MCF 10A (cell line): ENCODE data around the gene HNRNPU. TPM values are rescaled to one million over a fixed set of nuclear protein-coding genes. Genes with fewer than 3 reads are reported as not detected.

ENCODE experiments used
- BruUV-seq: library from RNA; stranded (reverse); fragments of 400-500 nt; replicated peaks from 2 replicates; lab custom pipeline; 2021; lab: Mats Ljungman, UMichigan
- CTCF ChIA-PET: fragments of 300-600 bp; sonication (Branson Sonifier 250); formaldehyde crosslinking; extraction: SDS; loops from one replicate; lab custom pipeline; 2021; ENCODE audit warnings: antibody characterized with exemption, inconsistent platforms; lab: Yijun Ruan, JAX
- POLR2A ChIA-PET: fragments of 300-600, 350-650 bp; sonication (Branson Sonifier 250); formaldehyde crosslinking; extraction: SDS; loops from one replicate; lab custom pipeline; 2020; ENCODE audit warnings: antibody characterized with exemption, inconsistent platforms; lab: Yijun Ruan, JAX
- DNase-seq: peaks from one replicate; pipeline ENCODE4 v3.0.0-alpha.2; 2018; ENCODE audit not compliant: unreplicated experiment
- H3K27ac Mint-ChIP-seq: one replicate; pipeline ENCODE4 v1.8.0; 2022; ENCODE audit warnings: mild to moderate bottlenecking, low read depth, mixed read lengths; ENCODE audit not compliant: unreplicated experiment
- H3K27me3 Mint-ChIP-seq: one replicate; pipeline ENCODE4 v1.8.0; 2022; ENCODE audit warnings: mixed read lengths; ENCODE audit not compliant: insufficient read depth, unreplicated experiment
- H3K36me3 Mint-ChIP-seq: one replicate; pipeline ENCODE4 v1.8.0; 2022; ENCODE audit warnings: mild to moderate bottlenecking, moderate library complexity, mixed read lengths; ENCODE audit not compliant: insufficient read depth, unreplicated experiment
- H3K4me1 Mint-ChIP-seq: one replicate; pipeline ENCODE4 v1.8.0; 2022; ENCODE audit warnings: mixed read lengths; ENCODE audit not compliant: insufficient read depth, unreplicated experiment
- H3K4me3 Mint-ChIP-seq: one replicate; pipeline ENCODE4 v1.8.0; 2022; ENCODE audit warnings: mild to moderate bottlenecking, moderate library complexity, mixed read lengths; ENCODE audit not compliant: unreplicated experiment
- H3K9me3 Mint-ChIP-seq: one replicate; pipeline ENCODE4 v1.8.0; 2022; ENCODE audit warnings: mixed read lengths; ENCODE audit not compliant: unreplicated experiment
- CTCF ChIP-seq: fragments of 200-600 bp; IDR thresholded peaks from one replicate; pipeline ENCODE4 v1.8.0; 2022; ENCODE audit warnings: antibody characterized with exemption, mild to moderate bottlenecking; ENCODE audit not compliant: unreplicated experiment
- intact Hi-C: fragments of 100-400 bp; cut with micrococcal nuclease; formaldehyde crosslinking; loops from 2 replicates; pipeline ENCODE4 v1.14.1; 2022
- total RNA-seq: library from RNA; stranded (reverse); gene quantifications from 2 replicates; pipeline ENCODE4 v1.2.3, GENCODE V29; 2022

The HNRNPU gene
- total RNA-seq, 1 experiment from 2014 or later = 572 TPM

DNA sequence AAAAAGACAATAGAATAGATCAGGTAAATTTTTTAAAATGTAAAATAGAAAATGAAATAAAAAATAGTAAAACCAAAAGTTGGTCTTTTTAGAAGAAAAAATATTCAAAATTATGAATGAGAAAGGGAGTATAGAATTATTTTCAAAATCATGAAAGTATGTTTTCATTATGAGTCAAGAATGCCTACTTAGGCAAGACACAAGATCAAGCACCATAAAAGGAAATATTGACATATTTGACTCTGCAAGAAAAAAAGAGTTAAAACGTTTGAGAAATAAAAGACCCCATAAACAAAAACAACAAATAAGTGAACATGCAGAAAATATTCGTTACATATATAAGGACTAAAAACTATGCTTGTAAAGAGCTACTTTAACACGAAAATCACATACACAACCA, 33.7 kb downstream of the HNRNPU start:
- Mint-ChIP-seq H3K4me3 (no peak overlapping the region), H3K36me3 (peaks cover 38% of the 10 kb centered on the region), H3K27me3 (no peaks in the 10 kb centered on the region), H3K9me3 (no peaks in the 10 kb centered on the region), H3K4me1 (peaks cover 17% of the 10 kb centered on the region), H3K27ac (peak overlapping the region; percentile 78)
- TF ChIP-seq CTCF = no peak
- ChIA-PET CTCF (interaction anchor here (0.6 to 2.9 kb wide), 5 partner anchors 29 to 211 kb away, joined by 3 to 19 read pairs (median 5); no protein-coding TSS in a partner anchor), POLR2A (interaction anchor here (0.6 to 4.7 kb wide), 10 partner anchors 8 to 461 kb away, joined by 3 to 45 read pairs (median 4); partner anchors contain the start of genes DESI2 and HNRNPU)
- intact Hi-C loops = loop anchor here (10.0 kb wide), 1 partner anchor 376 kb away; the partner anchor contains the start of gene ADSS2
- no TSS peak for BruUV-seq
- DNase-seq = no peak

- CTCF ChIA-PET = interaction anchor here (0.5 to 1.5 kb wide), 4 partner anchors 29 to 1709 kb away, joined by 3 to 10 read pairs (median 4); no protein-coding TSS in a partner anchor
- BruUV-seq = no TSS peak
- intact Hi-C loops = no loop called here
These were observed 37.6 kb downstream of the HNRNPU start for GRCh38 chr1:244826712-244827111.

GRCh38 chr1:244822878-244823277, 41.5 kb downstream of the HNRNPU start:
- no peak for TF ChIP-seq CTCF
- POLR2A ChIA-PET = no interaction called here
- no peak overlapping the region for H3K4me3 Mint-ChIP-seq
- intact Hi-C loops = no loop called here
- no peaks in the 10 kb centered on the region for H3K9me3 Mint-ChIP-seq
- H3K27ac Mint-ChIP-seq = no peak overlapping the region
- H3K36me3 Mint-ChIP-seq = peaks cover 4% of the 10 kb centered on the region
- DNase-seq = no peak
- H3K27me3 Mint-ChIP-seq = no peaks in the 10 kb centered on the region
- H3K4me1 Mint-ChIP-seq = no peaks in the 10 kb centered on the region
- CTCF ChIA-PET = interaction anchor here (1.0 to 1.8 kb wide), 3 partner anchors 10 to 220 kb away, joined by 3 to 6 read pairs (median 3); no protein-coding TSS in a partner anchor
- BruUV-seq = no TSS peak

More at GRCh38 chr1:244826712-244827111, 37.6 kb downstream of the HNRNPU start:
- no peak for TF ChIP-seq CTCF
- POLR2A ChIA-PET = interaction anchor here (0.6 to 4.4 kb wide), 5 partner anchors 8 to 215 kb away, joined by 3 to 30 read pairs (median 5); partner anchors contain the start of gene COX20
- Mint-ChIP-seq H3K9me3 (no peaks in the 10 kb centered on the region), H3K27me3 (no peaks in the 10 kb centered on the region), H3K36me3 (peaks cover 16% of the 10 kb centered on the region), H3K4me1 (peaks cover 6% of the 10 kb centered on the region), H3K4me3 (no peak overlapping the region), H3K27ac (no peak overlapping the region)
- DNase-seq = no peak

DNA sequence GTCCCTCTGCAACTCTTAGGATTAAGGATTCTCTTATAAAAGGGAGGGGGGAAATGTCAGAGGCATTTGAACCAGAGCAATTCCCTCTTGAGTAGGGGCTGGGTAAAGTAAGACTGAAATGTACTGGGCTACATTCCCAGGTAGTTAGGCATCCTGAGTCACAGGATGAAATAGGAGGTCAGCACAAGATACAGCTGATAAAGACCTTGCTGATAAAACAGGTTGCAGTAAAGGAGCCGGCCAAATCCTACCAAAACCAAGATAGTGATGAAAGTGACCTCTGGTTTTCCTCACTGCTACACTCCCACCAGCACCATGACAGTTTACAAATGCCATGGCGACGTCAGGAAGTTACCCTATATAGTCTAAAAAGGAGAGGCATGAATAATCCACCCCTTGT, 43.2 kb downstream of the HNRNPU start:
- H3K4me1 Mint-ChIP-seq = no peaks in the 10 kb centered on the region
- no peaks in the 10 kb centered on the region for H3K36me3 Mint-ChIP-seq
- no peak overlapping the region for H3K4me3 Mint-ChIP-seq
- intact Hi-C loops = no loop called here
- BruUV-seq = no TSS peak
- no peaks in the 10 kb centered on the region for H3K9me3 Mint-ChIP-seq
- no peak for DNase-seq
- CTCF ChIA-PET = interaction anchor here (1.1 kb wide), 1 partner anchor 21 kb away, joined by 3 read pairs; no protein-coding TSS in a partner anchor
- TF ChIP-seq CTCF = no peak
- POLR2A ChIA-PET = interaction anchor here (0.6 to 1.4 kb wide), 5 partner anchors 9 to 167 kb away, joined by 3 to 4 read pairs (median 4); partner anchors contain the start of gene COX20
- no peak overlapping the region for H3K27ac Mint-ChIP-seq
- H3K27me3 Mint-ChIP-seq = no peaks in the 10 kb centered on the region
